SK-N-SH (cell line): ENCODE results near the gene MBP. TPM values are rescaled to one million over a fixed set of nuclear protein-coding genes. Genes with fewer than 3 reads are reported as not detected.

Experiments used
- CTCF ChIA-PET: fragments of 300-600, 350-600 bp; formaldehyde crosslinking; extraction: SDS; loops from one replicate; lab custom pipeline; 2021; lab: Yijun Ruan, JAX
- POLR2A ChIA-PET: fragments of 350-600 bp; sonication (Branson Sonifier 250); formaldehyde crosslinking; extraction: SDS; loops from one replicate; lab custom pipeline; 2020; ENCODE audit warnings: antibody characterized with exemption, inconsistent platforms; lab: Yijun Ruan, JAX
- DNase-seq: peaks from one replicate; pipeline ENCODE4 v3.0.0; 2012
- H2AFZ ChIP-seq: fragments of 200-600 bp; sonication (generic); 2 replicates; pipeline ENCODE4 v1.8.1; 2016; ENCODE audit warnings: antibody characterized with exemption, mild to moderate bottlenecking, low read depth
- H3F3A ChIP-seq: fragments of 200-600 bp; sonication (generic); replicated peaks from 2 replicates; pipeline ENCODE3; 2016; ENCODE audit warnings: antibody characterized with exemption, mild to moderate bottlenecking; ENCODE audit not compliant: insufficient read depth
- H3K27ac ChIP-seq, 2 experiments: fragments of 200-500 bp in 1 of 2; fragments of 200-600 bp in 1 of 2; sonication (Bioruptor generic) in 1 of 2; sonication (generic), shearing (Covaris generic) in 1 of 2; 2 replicates each; pipeline versions ENCODE4 v1.5.1 to v1.6.1; 2014 to 2016; ENCODE audit warnings: low read depth in 2 of 2, inconsistent platforms in 1 of 2, low read length in 1 of 2, mild to moderate bottlenecking in 1 of 2, mixed read lengths in 1 of 2
- H3K27me3 ChIP-seq: fragments of 200-600 bp; sonication (generic), shearing (Covaris generic); 2 replicates; pipeline ENCODE4 v1.6.1; 2016; ENCODE audit warnings: mixed run types; ENCODE audit not compliant: insufficient read depth
- H3K36me3 ChIP-seq, 2 experiments: fragments of 200-500 bp in 1 of 2; fragments of 200-600 bp in 1 of 2; sonication (Bioruptor generic) in 1 of 2; sonication (generic) in 1 of 2; replicated peaks in 1 of 2; 2 replicates each; pipeline versions ENCODE3 to v1.5.1; 2014 to 2016; ENCODE audit warnings: low read length in 1 of 2, mild to moderate bottlenecking in 1 of 2; ENCODE audit not compliant: insufficient read depth in 2 of 2, control insufficient read depth in 1 of 2
- H3K4me1 ChIP-seq, 2 experiments: fragments of 200-500 bp in 1 of 2; fragments of 200-600 bp in 1 of 2; sonication (Bioruptor generic) in 1 of 2; sonication (generic), shearing (Covaris generic) in 1 of 2; 2 replicates each; pipeline versions ENCODE4 v1.5.1 to v1.6.1; 2014 to 2016; ENCODE audit warnings: low read depth in 1 of 2, low read length in 1 of 2, mixed run types in 1 of 2; ENCODE audit not compliant: insufficient read depth in 2 of 2, control insufficient read depth in 1 of 2
- H3K4me2 ChIP-seq: fragments of 200-600 bp; sonication (generic), shearing (Covaris generic); 2 replicates; pipeline ENCODE4 v1.6.1; 2017; ENCODE audit warnings: mixed run types
- H3K4me3 ChIP-seq, 2 experiments: fragments of 200-500 bp in 1 of 2; fragments of 200-600 bp in 1 of 2; sonication (Bioruptor generic) in 1 of 2; sonication (generic), shearing (Covaris generic) in 1 of 2; 2 replicates each; pipeline versions ENCODE4 v1.5.1 to v1.8.1; 2014 to 2016; ENCODE audit warnings: low read depth in 2 of 2, inconsistent platforms in 1 of 2, low read length in 1 of 2, mild to moderate bottlenecking in 1 of 2, mixed read lengths in 1 of 2, moderate library complexity in 1 of 2
- H3K79me2 ChIP-seq: fragments of 200-600 bp; sonication (generic); 2 replicates; pipeline ENCODE4 v1.8.1; 2017; ENCODE audit warnings: mild to moderate bottlenecking; ENCODE audit not compliant: insufficient read depth
- H3K9ac ChIP-seq: fragments of 200-600 bp; sonication (generic); 2 replicates; pipeline ENCODE4 v1.6.1; 2017; ENCODE audit warnings: mixed run types
- H3K9me2 ChIP-seq: fragments of 200-600 bp; sonication (generic); 2 replicates; pipeline ENCODE4 v1.6.1; 2017; ENCODE audit warnings: mixed run types
- H3K9me3 ChIP-seq: fragments of 200-600 bp; sonication (generic); 2 replicates; pipeline ENCODE4 v1.6.1; 2017; ENCODE audit warnings: mixed run types, mild to moderate bottlenecking, moderate library complexity
- H4K20me1 ChIP-seq: fragments of 200-600 bp; sonication (generic); 2 replicates; pipeline ENCODE4 v1.6.1; 2017; ENCODE audit warnings: mild to moderate bottlenecking, mixed run types; ENCODE audit not compliant: insufficient read depth
- EP300 ChIP-seq, 2 experiments: IDR thresholded peaks; 2 replicates each; pipeline versions ENCODE4 v1.4.0 to v1.6.1; 2012; ENCODE audit warnings: borderline replicate concordance in 1 of 2, low read depth in 1 of 2, low read length in 1 of 2
- FOSL2 ChIP-seq: IDR thresholded peaks from 2 replicates; pipeline ENCODE4 v1.4.0; 2012; ENCODE audit warnings: low read depth, mild to moderate bottlenecking, moderate library complexity, borderline replicate concordance
- FOXJ3 ChIP-seq: sonication (generic); formaldehyde crosslinking; IDR thresholded peaks from 2 replicates; pipeline ENCODE4 v1.5.1; 2020; ENCODE audit warnings: mild to moderate bottlenecking, missing genetic modification reagents
- GATA2 ChIP-seq: sonication (generic); formaldehyde crosslinking; IDR thresholded peaks from 2 replicates; pipeline ENCODE4 v1.5.0; 2020; ENCODE audit warnings: mild to moderate bottlenecking, missing genetic modification reagents
- MEF2A ChIP-seq: IDR thresholded peaks from 2 replicates; pipeline ENCODE4 v1.4.0; 2012; ENCODE audit warnings: low read depth, borderline replicate concordance
- NFIC ChIP-seq: IDR thresholded peaks from 2 replicates; pipeline ENCODE4 v1.4.0; 2012; ENCODE audit warnings: borderline replicate concordance
- POLR2AphosphoS5 ChIP-seq: IDR thresholded peaks from 2 replicates; pipeline ENCODE4 v1.6.1; 2012; ENCODE audit warnings: low read depth, low read length
- RXRA ChIP-seq: IDR thresholded peaks from 2 replicates; pipeline ENCODE4 v1.4.0; 2012; ENCODE audit warnings: low read depth, mild to moderate bottlenecking, borderline replicate concordance
- SMC3 ChIP-seq: IDR thresholded peaks from 2 replicates; pipeline ENCODE4 v1.6.1; 2012; ENCODE audit warnings: low read depth, low read length, improper control_type of control experiment
- TAF1 ChIP-seq: IDR thresholded peaks from 2 replicates; pipeline ENCODE4 v1.6.1; 2012; ENCODE audit warnings: low read depth, mild to moderate bottlenecking, low read length, moderate library complexity, borderline replicate concordance
- TCF12 ChIP-seq: IDR thresholded peaks from 2 replicates; pipeline ENCODE4 v1.4.0; 2012
- TEAD4 ChIP-seq: IDR thresholded peaks from 2 replicates; pipeline ENCODE4 v1.4.0; 2012; ENCODE audit warnings: mild to moderate bottlenecking, borderline replicate concordance; ENCODE audit not compliant: insufficient read depth
- YY1 ChIP-seq: IDR thresholded peaks from 2 replicates; pipeline ENCODE4 v1.4.0; 2012; ENCODE audit warnings: low read depth, mild to moderate bottlenecking
- WGBS: methylation state at CpG from one replicate; pipeline ENCODE4 v1.1.6; 2017; ENCODE audit warnings: low lambda C conversion rate; 5-methylcytosine and 5-hydroxymethylcytosine counted together
- polyA plus RNA-seq, 3 experiments: library from polyadenylated mRNA; depleted of rRNA; stranded (reverse); fragments of >200 nt; gene quantifications; 2 replicates each; pipeline ENCODE4 v1.2.3, GENCODE V29; 2012
- TF ChIP-seq, protein P1 (sequence below): IDR thresholded peaks from 2 replicates; pipeline ENCODE4 v1.4.0; 2012; ENCODE audit warnings: low read depth
- TF ChIP-seq, protein P2 (sequence below): fragments of 150-350 bp; IDR thresholded peaks from 2 replicates; pipeline ENCODE4 v1.6.1; 2017; ENCODE audit warnings: antibody characterized with exemption, low read length, low read depth, borderline replicate concordance
- TF ChIP-seq, protein P3 (sequence below): IDR thresholded peaks from 2 replicates; pipeline ENCODE4 v1.4.0; 2012; ENCODE audit warnings: low read depth, borderline replicate concordance
- TF ChIP-seq, protein P4 (sequence below): IDR thresholded peaks from 2 replicates; pipeline ENCODE4; 2012
- TF ChIP-seq, protein P5 (sequence below): IDR thresholded peaks from 2 replicates; pipeline ENCODE4 v1.4.0; 2012; ENCODE audit warnings: low read depth, borderline replicate concordance

Gene MBP
- polyA plus RNA-seq, 1 of the 3 experiments (the other 2 are of a cell fraction), result 1.6 TPM

DNA sequence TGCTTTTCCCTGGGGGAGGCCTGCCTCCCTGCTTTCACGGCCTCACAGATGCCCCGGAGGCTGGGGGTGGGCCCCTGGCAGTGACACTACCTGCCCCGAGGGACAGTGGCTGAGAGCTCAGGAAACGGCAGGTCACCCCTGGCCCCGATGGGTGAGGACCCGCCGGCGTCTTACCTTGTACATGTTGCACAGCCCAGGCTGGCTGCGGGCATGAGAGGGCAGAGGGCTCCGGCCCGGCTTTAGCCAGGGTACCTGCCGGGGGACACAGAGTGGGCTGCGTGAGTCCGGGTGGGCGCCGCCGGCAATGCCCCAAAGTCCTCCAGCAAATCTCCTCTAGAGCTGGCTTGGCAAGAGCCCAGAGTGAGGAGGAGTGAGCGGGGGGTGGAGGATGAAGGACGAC, 122.9 kb downstream of the MBP start:
- ChIA-PET CTCF (interaction anchor here (0.9 to 5.9 kb wide), 4 partner anchors 9 to 202 kb away, joined by 3 to 41 read pairs (median 4); no protein-coding TSS in a partner anchor), POLR2A (no interaction called here)
- 87% methylated on average over 11 of the region's 19 CpGs for WGBS

More for the DNA sequence above, 122.9 kb downstream of the MBP start:
- no peak for DNase-seq
- H3K9me3 ChIP-seq, result no peaks in the 10 kb centered on the region
- TF ChIP-seq FOSL2, result no peak
- TF ChIP-seq MEF2A, result no peak
- TF ChIP-seq, protein P1, sequence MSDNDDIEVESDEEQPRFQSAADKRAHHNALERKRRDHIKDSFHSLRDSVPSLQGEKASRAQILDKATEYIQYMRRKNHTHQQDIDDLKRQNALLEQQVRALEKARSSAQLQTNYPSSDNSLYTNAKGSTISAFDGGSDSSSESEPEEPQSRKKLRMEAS, result no peak
- TF ChIP-seq, protein P2, sequence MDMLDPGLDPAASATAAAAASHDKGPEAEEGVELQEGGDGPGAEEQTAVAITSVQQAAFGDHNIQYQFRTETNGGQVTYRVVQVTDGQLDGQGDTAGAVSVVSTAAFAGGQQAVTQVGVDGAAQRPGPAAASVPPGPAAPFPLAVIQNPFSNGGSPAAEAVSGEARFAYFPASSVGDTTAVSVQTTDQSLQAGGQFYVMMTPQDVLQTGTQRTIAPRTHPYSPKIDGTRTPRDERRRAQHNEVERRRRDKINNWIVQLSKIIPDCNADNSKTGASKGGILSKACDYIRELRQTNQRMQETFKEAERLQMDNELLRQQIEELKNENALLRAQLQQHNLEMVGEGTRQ, result no peak
- TF ChIP-seq, protein P3, sequence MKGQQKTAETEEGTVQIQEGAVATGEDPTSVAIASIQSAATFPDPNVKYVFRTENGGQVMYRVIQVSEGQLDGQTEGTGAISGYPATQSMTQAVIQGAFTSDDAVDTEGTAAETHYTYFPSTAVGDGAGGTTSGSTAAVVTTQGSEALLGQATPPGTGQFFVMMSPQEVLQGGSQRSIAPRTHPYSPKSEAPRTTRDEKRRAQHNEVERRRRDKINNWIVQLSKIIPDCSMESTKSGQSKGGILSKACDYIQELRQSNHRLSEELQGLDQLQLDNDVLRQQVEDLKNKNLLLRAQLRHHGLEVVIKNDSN, result no peak
- TF ChIP-seq POLR2AphosphoS5, result no peak
- TF ChIP-seq NFIC, result no peak
- TF ChIP-seq TCF12, result no peak
- TF ChIP-seq GATA2 (CRISPR knock-in tag), result no peak
- TF ChIP-seq TAF1, result no peak
- no peak for TF ChIP-seq TEAD4
- TF ChIP-seq RXRA, result no peak
- no peak for TF ChIP-seq EP300 (IDR thresholded peaks at IDR 0.05; ENCODE audit: borderline replicate concordance in 1 of 2, low read depth in 1 of 2, low read length in 1 of 2)
- no peak for TF ChIP-seq FOXJ3 (CRISPR knock-in tag)
- no peak for TF ChIP-seq SMC3
- TF ChIP-seq, protein P4, sequence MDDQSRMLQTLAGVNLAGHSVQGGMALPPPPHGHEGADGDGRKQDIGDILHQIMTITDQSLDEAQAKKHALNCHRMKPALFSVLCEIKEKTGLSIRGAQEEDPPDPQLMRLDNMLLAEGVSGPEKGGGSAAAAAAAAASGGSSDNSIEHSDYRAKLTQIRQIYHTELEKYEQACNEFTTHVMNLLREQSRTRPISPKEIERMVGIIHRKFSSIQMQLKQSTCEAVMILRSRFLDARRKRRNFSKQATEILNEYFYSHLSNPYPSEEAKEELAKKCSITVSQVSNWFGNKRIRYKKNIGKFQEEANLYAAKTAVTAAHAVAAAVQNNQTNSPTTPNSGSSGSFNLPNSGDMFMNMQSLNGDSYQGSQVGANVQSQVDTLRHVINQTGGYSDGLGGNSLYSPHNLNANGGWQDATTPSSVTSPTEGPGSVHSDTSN, result no peak
- TF ChIP-seq YY1, result no peak
- TF ChIP-seq, protein P5, sequence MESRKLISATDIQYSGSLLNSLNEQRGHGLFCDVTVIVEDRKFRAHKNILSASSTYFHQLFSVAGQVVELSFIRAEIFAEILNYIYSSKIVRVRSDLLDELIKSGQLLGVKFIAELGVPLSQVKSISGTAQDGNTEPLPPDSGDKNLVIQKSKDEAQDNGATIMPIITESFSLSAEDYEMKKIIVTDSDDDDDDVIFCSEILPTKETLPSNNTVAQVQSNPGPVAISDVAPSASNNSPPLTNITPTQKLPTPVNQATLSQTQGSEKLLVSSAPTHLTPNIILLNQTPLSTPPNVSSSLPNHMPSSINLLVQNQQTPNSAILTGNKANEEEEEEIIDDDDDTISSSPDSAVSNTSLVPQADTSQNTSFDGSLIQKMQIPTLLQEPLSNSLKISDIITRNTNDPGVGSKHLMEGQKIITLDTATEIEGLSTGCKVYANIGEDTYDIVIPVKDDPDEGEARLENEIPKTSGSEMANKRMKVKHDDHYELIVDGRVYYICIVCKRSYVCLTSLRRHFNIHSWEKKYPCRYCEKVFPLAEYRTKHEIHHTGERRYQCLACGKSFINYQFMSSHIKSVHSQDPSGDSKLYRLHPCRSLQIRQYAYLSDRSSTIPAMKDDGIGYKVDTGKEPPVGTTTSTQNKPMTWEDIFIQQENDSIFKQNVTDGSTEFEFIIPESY, result no peak
- no peaks in the 10 kb centered on the region for H3K79me2 ChIP-seq
- no peak overlapping the region for H3K4me3 ChIP-seq
- peaks cover under 1% of the 10 kb centered on the region; the same call in 1 of the 2 replicates for H3K27me3 ChIP-seq
- no peaks in the 10 kb centered on the region for H3F3A ChIP-seq
- no peaks in the 10 kb centered on the region for H3K4me1 ChIP-seq
- H3K4me2 ChIP-seq, result no peak overlapping the region
- H4K20me1 ChIP-seq, result no peaks in the 10 kb centered on the region
- H3K36me3 ChIP-seq, result no peaks in the 10 kb centered on the region
- no peak overlapping the region for H3K27ac ChIP-seq
- H3K9me2 ChIP-seq, result no peaks in the 10 kb centered on the region
- H3K9ac ChIP-seq, result no peak overlapping the region
- no peak overlapping the region for H2AFZ ChIP-seq
